GM12874 (cell line): ENCODE measurements around the gene ARFGAP3.

Experiments used
- CTCF ChIP-seq: IDR thresholded peaks from 2 replicates; pipeline ENCODE4 v1.5.1; 2011; ENCODE audit warnings: low read depth, mild to moderate bottlenecking, control low read depth, low read length, moderate library complexity; ENCODE audit not compliant: insufficient read depth

ARFGAP3 gene

GRCh38 chr22:42830161-42830560, 26.9 kb downstream of the ARFGAP3 start:
- no peak for TF ChIP-seq CTCF

- TF ChIP-seq CTCF, result no peak
Measured at GRCh38 chr22:42829302-42829701, 27.8 kb downstream of the ARFGAP3 start.

GRCh38 chr22:42825796-42826195, 31.3 kb downstream of the ARFGAP3 start:
- TF ChIP-seq CTCF, result no peak

GRCh38 chr22:42821386-42821785, 35.7 kb downstream of the ARFGAP3 start:
- TF ChIP-seq CTCF, result no peak

GRCh38 chr22:42820045-42820763, 36.9 kb downstream of the ARFGAP3 start:
- peak; percentile 45 for TF ChIP-seq CTCF

GRCh38 chr22:42819412-42820044, 37.5 kb downstream of the ARFGAP3 start:
- TF ChIP-seq CTCF, result no peak

- no peak for TF ChIP-seq CTCF
Measured at GRCh38 chr22:42817556-42817955, 39.5 kb downstream of the ARFGAP3 start.
